ENCODE data around the gene GET3.

GET3 gene

GRCh38 chr19:12754465-12755196, 17.3 kb downstream of the GET3 start:
- no peak for DNase-seq

GRCh38 chr19:12756150-12756883, 19.0 kb downstream of the GET3 start:
- DNase-seq, result no peak

GRCh38 chr19:12757544-12758274, 20.4 kb downstream of the GET3 start:
- DNase-seq, result peak; percentile 67

GRCh38 chr19:12759686-12760085, 22.4 kb downstream of the GET3 start:
- DNase-seq, result no peak

- DNase-seq, result no peak
These were observed 25.8 kb downstream of the GET3 start for GRCh38 chr19:12763100-12763499.

GRCh38 chr19:12764698-12765097, 27.4 kb downstream of the GET3 start:
- no peak for DNase-seq

GRCh38 chr19:12766051-12766521, 28.8 kb downstream of the GET3 start:
- peak; percentile 81 for DNase-seq

- no peak for DNase-seq
These were observed 29.9 kb downstream of the GET3 start for GRCh38 chr19:12767150-12767549.

- DNase-seq, result no peak
These were observed 30.4 kb downstream of the GET3 start for GRCh38 chr19:12767666-12768065.

- peak; percentile 78 for DNase-seq
These were observed 32.4 kb downstream of the GET3 start for GRCh38 chr19:12769689-12770088.

- DNase-seq, result no peak
These were observed 33.6 kb downstream of the GET3 start for GRCh38 chr19:12770922-12771321.

GRCh38 chr19:12772323-12772722, 35.0 kb downstream of the GET3 start:
- DNase-seq, result no peak

GRCh38 chr19:12773571-12773970, 36.3 kb downstream of the GET3 start:
- DNase-seq, result no peak

GRCh38 chr19:12774588-12775555, 37.6 kb downstream of the GET3 start, which contains the start of gene HOOK2:
Gene HOOK2, minus strand, starts transcription at chr19:12775552. Its CDS starts 103 bp downstream, at chr19:12775449.
- DNase-seq, result peak; percentile 71

GRCh38 chr19:12777217-12778016, 40.1 kb downstream of the GET3 start:
- DNase-seq, result peak; percentile 79

- DNase-seq, result peak; percentile 67
These were observed 41.0 kb downstream of the GET3 start for GRCh38 chr19:12778017-12778904.

GRCh38 chr19:12778905-12779161, 41.5 kb downstream of the GET3 start:
- no peak for DNase-seq

- DNase-seq, result no peak
These were observed 42.1 kb downstream of the GET3 start for GRCh38 chr19:12779162-12779993.

- DNase-seq, result no peak
These were observed 44.8 kb downstream of the GET3 start for GRCh38 chr19:12782174-12782423.
